Measurements from ENCODE around the gene FOSL2. TPM values are rescaled to one million over a fixed set of nuclear protein-coding genes. Genes with fewer than 3 reads are reported as not detected.

The FOSL2 gene
- total and polyA plus RNA-seq, 10 of the 15 experiments (the other 5 are each of a cell fraction or from before 2014, with no cell fraction given) = 0.05 to 1.3 (median 0.34) TPM

DNA sequence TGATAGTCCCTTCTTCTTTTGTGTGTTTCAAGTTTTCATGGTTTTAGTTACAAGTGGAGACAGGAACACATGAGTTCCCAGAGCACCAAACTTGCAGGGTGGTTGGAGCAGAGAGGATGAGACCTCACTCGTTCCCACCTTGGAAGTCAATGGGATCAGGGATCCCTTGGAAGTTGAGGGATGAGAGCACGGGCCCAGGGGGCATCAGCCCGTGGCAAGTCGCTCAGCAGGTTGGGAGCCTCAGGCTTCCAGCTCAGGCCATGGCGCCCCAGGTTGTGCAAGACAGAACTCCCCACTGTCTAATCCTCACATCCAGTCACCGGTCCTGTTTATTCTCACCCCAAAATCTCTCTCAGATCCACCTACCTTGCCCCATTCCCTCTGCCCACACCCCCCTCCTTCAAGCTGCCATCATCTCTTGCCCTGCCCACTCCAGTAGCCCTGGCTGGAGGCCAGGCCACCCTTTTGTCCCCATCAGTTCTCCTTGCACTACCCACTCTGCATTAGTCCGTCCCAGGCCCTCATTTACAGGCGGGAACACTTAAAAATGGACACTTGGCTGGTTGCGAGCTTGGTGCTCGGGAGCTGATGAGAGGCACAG, 37.6 kb upstream of the FOSL2 start:
- Histone ChIP-seq H3K4me1 (ENCODE audit: control insufficient read depth, insufficient read depth, low read length) (peaks cover 11% of the 10 kb centered on the region), H2AFZ (ENCODE audit: control insufficient read depth, low read depth, low read length) (no peak overlapping the region), H4K20me1 (ENCODE audit: control insufficient read depth, insufficient read depth) (no peaks in the 10 kb centered on the region), H3K36me3 (ENCODE audit: control insufficient read depth in 2 of 2, insufficient read depth in 2 of 2, low read length in 1 of 2) (no peaks in the 10 kb centered on the region), H3K27me3 (replicated peaks in 1 of 2; ENCODE audit: control insufficient read depth in 2 of 2, insufficient read depth in 2 of 2, low read length in 1 of 2) (no peaks in the 10 kb centered on the region), H3K79me2 (ENCODE audit: control insufficient read depth, insufficient read depth, low read length) (no peaks in the 10 kb centered on the region), H3K4me2 (ENCODE audit: control insufficient read depth, insufficient read depth) (no peak overlapping the region), H3K9me3 (replicated peaks; ENCODE audit: control insufficient read depth, insufficient read depth, low read length) (no peaks in the 10 kb centered on the region), H3K27ac (ENCODE audit: control insufficient read depth, insufficient read depth) (no peak overlapping the region), H3K4me3 (no peak overlapping the region), H3K9ac (ENCODE audit: control insufficient read depth, insufficient read depth, low read length) (no peak overlapping the region)
- TF ChIP-seq FOS (IDR thresholded peaks at IDR 0.05; ENCODE audit: borderline replicate concordance, extremely low read depth, insufficient read length) = no peak
- TF ChIP-seq STAT3 (IDR thresholded peaks at IDR 0.05; ENCODE audit: low read depth, low read length) = no peak
- TF ChIP-seq CHD2 (IDR thresholded peaks at IDR 0.05; ENCODE audit: borderline replicate concordance, low read depth, low read length) = no peak
- TF ChIP-seq PAX8 (IDR thresholded peaks at IDR 0.05) = no peak
- no peak for TF ChIP-seq BHLHE40 (IDR thresholded peaks at IDR 0.05; ENCODE audit: borderline replicate concordance in 1 of 2, low read depth in 2 of 2, low read length in 1 of 2)
- intact Hi-C loops (cut with micrococcal nuclease; ENCODE audit: unreplicated experiment) = no loop called here
- ChIA-PET RAD21 (ENCODE audit: unreplicated experiment) (no interaction called here), POLR2A (no interaction called here), SMC1A (ENCODE audit: uncharacterized antibody, unreplicated experiment) (no interaction called here), CTCF (no interaction called here)
- WGBS (ENCODE audit: insufficient coverage, insufficient replicate concordance, low lambda C conversion rate, missing lambda C conversion rate) = 55% methylated on average over 10 of the region's 10 CpGs
- DNase-seq (ENCODE audit: low read depth, low spot score) (no peak), FAIRE-seq (no peak), ATAC-seq (no peak)
- in situ Hi-C loops (cut with MboI) = no loop called here
- BruUV-seq (replicated peaks) = no TSS peak

DNA sequence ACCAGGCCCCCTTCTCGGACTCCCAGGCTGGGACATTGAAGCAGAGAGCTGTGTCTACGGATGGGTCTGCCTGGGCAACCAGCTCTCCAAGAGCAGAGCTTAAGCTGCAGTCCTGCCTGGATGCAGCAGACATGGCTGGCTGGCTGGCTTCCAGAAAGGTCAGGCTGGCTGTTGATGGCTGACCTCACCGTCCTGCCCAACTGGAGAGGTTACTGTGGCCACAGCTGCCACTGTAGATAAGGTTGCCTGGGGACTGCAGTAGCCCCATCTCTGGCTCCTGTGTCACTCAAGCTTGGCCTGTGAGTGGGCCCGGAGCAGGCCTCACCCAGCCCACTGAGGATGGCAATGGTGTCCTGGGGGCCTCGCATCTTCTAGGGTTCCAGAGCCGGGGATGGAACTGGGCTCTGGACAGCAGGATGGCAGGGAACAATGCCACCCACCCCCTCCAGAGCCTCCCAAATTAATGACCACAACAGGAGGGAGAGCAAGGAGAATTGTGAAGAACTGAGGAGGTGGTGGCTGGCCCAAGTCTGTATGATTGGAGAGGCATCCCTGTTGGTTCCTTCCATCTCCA, 37.0 kb upstream of the FOSL2 start:
- Histone ChIP-seq H3K36me3 (ENCODE audit: control insufficient read depth in 2 of 2, insufficient read depth in 2 of 2, low read length in 1 of 2) (no peaks in the 10 kb centered on the region), H4K20me1 (ENCODE audit: control insufficient read depth, insufficient read depth) (no peaks in the 10 kb centered on the region), H3K9me3 (replicated peaks; ENCODE audit: control insufficient read depth, insufficient read depth, low read length) (no peaks in the 10 kb centered on the region), H3K4me1 (ENCODE audit: control insufficient read depth, insufficient read depth, low read length) (peaks cover 11% of the 10 kb centered on the region), H3K9ac (ENCODE audit: control insufficient read depth, insufficient read depth, low read length) (no peak overlapping the region), H3K4me2 (ENCODE audit: control insufficient read depth, insufficient read depth) (no peak overlapping the region), H3K4me3 (no peak overlapping the region), H2AFZ (ENCODE audit: control insufficient read depth, low read depth, low read length) (no peak overlapping the region), H3K27me3 (replicated peaks in 1 of 2; ENCODE audit: control insufficient read depth in 2 of 2, insufficient read depth in 2 of 2, low read length in 1 of 2) (no peaks in the 10 kb centered on the region), H3K79me2 (ENCODE audit: control insufficient read depth, insufficient read depth, low read length) (no peaks in the 10 kb centered on the region), H3K27ac (ENCODE audit: control insufficient read depth, insufficient read depth) (no peak overlapping the region)
- in situ Hi-C loops (cut with MboI) = no loop called here
- ChIA-PET RAD21 (ENCODE audit: unreplicated experiment) (no interaction called here), CTCF (no interaction called here), POLR2A (no interaction called here), SMC1A (ENCODE audit: uncharacterized antibody, unreplicated experiment) (no interaction called here)
- FAIRE-seq (no peak), DNase-seq (ENCODE audit: low read depth, low spot score) (no peak), ATAC-seq (no peak)
- BruUV-seq (replicated peaks) = no TSS peak
- intact Hi-C loops (cut with micrococcal nuclease; ENCODE audit: unreplicated experiment) = no loop called here
- 59% methylated on average over 6 of the region's 6 CpGs for WGBS (ENCODE audit: insufficient coverage, insufficient replicate concordance, low lambda C conversion rate, missing lambda C conversion rate)
- no peak for TF ChIP-seq CBX3 (IDR thresholded peaks at IDR 0.05; ENCODE audit: borderline replicate concordance, low read depth)
- no peak for TF ChIP-seq RBBP5 (conservative IDR thresholded peaks at IDR 0.05)
- TF ChIP-seq, protein P1, sequence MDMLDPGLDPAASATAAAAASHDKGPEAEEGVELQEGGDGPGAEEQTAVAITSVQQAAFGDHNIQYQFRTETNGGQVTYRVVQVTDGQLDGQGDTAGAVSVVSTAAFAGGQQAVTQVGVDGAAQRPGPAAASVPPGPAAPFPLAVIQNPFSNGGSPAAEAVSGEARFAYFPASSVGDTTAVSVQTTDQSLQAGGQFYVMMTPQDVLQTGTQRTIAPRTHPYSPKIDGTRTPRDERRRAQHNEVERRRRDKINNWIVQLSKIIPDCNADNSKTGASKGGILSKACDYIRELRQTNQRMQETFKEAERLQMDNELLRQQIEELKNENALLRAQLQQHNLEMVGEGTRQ (IDR thresholded peaks at IDR 0.05; ENCODE audit: borderline replicate concordance, low read depth, low read length) = no peak
- TF ChIP-seq SMC3 (IDR thresholded peaks at IDR 0.05; ENCODE audit: borderline replicate concordance, low read length) = no peak
- TF ChIP-seq SREBF2 (IDR thresholded peaks at IDR 0.05; ENCODE audit: low read length) = no peak
- no peak for TF ChIP-seq STAT1 (conservative IDR thresholded peaks at IDR 0.05)
- no peak for TF ChIP-seq TCF7 (IDR thresholded peaks at IDR 0.05; ENCODE audit: borderline replicate concordance)
- TF ChIP-seq, protein P2, sequence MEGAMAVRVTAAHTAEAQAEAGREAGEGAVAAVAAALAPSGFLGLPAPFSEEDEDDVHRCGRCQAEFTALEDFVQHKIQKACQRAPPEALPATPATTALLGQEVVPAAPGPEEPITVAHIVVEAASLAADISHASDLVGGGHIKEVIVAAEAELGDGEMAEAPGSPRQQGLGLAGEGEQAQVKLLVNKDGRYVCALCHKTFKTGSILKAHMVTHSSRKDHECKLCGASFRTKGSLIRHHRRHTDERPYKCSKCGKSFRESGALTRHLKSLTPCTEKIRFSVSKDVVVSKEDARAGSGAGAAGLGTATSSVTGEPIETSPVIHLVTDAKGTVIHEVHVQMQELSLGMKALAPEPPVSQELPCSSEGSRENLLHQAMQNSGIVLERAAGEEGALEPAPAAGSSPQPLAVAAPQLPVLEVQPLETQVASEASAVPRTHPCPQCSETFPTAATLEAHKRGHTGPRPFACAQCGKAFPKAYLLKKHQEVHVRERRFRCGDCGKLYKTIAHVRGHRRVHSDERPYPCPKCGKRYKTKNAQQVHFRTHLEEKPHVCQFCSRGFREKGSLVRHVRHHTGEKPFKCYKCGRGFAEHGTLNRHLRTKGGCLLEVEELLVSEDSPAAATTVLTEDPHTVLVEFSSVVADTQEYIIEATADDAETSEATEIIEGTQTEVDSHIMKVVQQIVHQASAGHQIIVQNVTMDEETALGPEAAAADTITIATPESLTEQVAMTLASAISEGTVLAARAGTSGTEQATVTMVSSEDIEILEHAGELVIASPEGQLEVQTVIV (IDR thresholded peaks at IDR 0.05; ENCODE audit: borderline replicate concordance, partially characterized antibody) = no peak
- no peak for TF ChIP-seq POU2F2 (IDR thresholded peaks at IDR 0.05; ENCODE audit: borderline replicate concordance, low read depth, low read length)

Data from GM12878 (cell line).